Fibroblast of pulmonary artery (primary cell): ENCODE measurements around the gene RIOX2.
"Not testable (repeated sequence)": the region's sequence is repeated elsewhere in the genome, so short reads cannot be mapped to it uniquely, and the experiment has no call there.

ENCODE experiments used
- DNase-seq: peaks from one replicate; pipeline ENCODE4 v3.0.0-alpha.2; 2010; ENCODE audit warnings: low read depth
- H3K4me3 ChIP-seq: replicated peaks from 2 replicates; pipeline ENCODE4 v1.5.1; 2011; ENCODE audit warnings: low read depth, mild to moderate bottlenecking, control low read depth, low read length, moderate library complexity
- CTCF ChIP-seq: IDR thresholded peaks from 2 replicates; pipeline ENCODE4 v1.5.1; 2011; ENCODE audit warnings: mild to moderate bottlenecking, control low read depth, low read length, inconsistent platforms; ENCODE audit errors: missing control alignments

Gene RIOX2

GRCh38 chr3:97971679-97972567, at the start of gene RIOX2:
TSS of gene RIOX2 (minus strand) at chr3:97972431. CDS start at chr3:97967593, 4,838 bp downstream.
- peak within 1 kb of the TSS; percentile 65 for H3K4me3 ChIP-seq
- TF ChIP-seq CTCF, result no peak
- DNase-seq, result peak; percentile 66

- no peak overlapping the region for H3K4me3 ChIP-seq
- TF ChIP-seq CTCF, result no peak
- DNase-seq, result no peak
These were observed 48.2 kb upstream of the RIOX2 start for GRCh38 chr3:98020412-98020811.

- H3K4me3 ChIP-seq, result no peak overlapping the region
- no peak for DNase-seq
- no peak for TF ChIP-seq CTCF
These were observed 46.1 kb upstream of the RIOX2 start for GRCh38 chr3:98018301-98018700.

GRCh38 chr3:98014268-98014585, 42.0 kb upstream of the RIOX2 start:
- H3K4me3 ChIP-seq, result no peak overlapping the region
- TF ChIP-seq CTCF, result no peak

GRCh38 chr3:98013411-98014267, 41.4 kb upstream of the RIOX2 start:
- TF ChIP-seq CTCF, result no peak
- H3K4me3 ChIP-seq, result no peak overlapping the region
- peak; percentile 26 for DNase-seq

More at GRCh38 chr3:98014268-98014585, 42.0 kb upstream of the RIOX2 start:
- no peak for DNase-seq

GRCh38 chr3:98012979-98013378, 40.7 kb upstream of the RIOX2 start:
- DNase-seq, result peak; percentile 61

GRCh38 chr3:98010883-98011449, 38.7 kb upstream of the RIOX2 start:
- not testable (repeated sequence) for DNase-seq, H3K4me3 ChIP-seq

More at GRCh38 chr3:98012979-98013378, 40.7 kb upstream of the RIOX2 start:
- no peak overlapping the region for H3K4me3 ChIP-seq
- TF ChIP-seq CTCF, result no peak
